ENCODE measurements around the gene CHRNA4. TPM values are rescaled to one million over a fixed set of nuclear protein-coding genes. Genes with fewer than 3 reads are reported as not detected.

The CHRNA4 gene
- total and polyA plus RNA-seq, 2 of the 4 experiments (the other 2 are of a cell fraction): not detected

DNA sequence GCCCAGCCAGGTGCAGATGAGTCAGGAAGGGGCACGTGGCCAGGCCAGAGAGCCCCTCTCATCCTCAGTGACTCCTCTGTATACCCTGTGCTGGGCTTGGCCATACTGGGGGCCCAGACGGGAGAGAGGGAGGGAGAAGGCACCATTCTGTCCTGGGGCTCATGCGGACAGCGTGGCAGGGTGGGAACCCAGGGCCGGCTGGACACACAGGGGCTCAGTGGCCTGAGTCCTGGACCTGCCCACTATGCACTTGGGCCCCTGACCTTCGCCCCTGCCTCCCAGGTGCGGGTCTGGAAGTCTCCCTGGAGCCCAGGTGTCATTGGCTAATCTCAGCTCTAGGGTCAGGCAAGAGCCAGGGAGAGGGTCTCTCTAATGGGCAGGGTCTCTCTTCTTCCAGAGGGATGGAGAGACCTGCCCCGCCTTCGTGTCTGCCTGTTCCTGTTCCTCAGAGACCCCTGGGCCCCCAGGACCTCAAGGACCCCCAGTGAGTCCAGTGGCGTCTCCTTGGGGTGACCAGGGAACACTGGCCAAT lies 40.5 kb downstream of the CHRNA4 start:
- Histone ChIP-seq H4K20me1 (ENCODE audit: insufficient read depth, low read length) (no peaks in the 10 kb centered on the region), H3K9ac (ENCODE audit: low read depth, low read length) (no peak overlapping the region), H3K9me1 (ENCODE audit: insufficient read depth, low read length) (no peaks in the 10 kb centered on the region), H3K9me3 (ENCODE audit: control insufficient read depth, insufficient read depth, low read length) (no peaks in the 10 kb centered on the region), H3K4me2 (ENCODE audit: low read depth, low read length) (no peak overlapping the region), H3K4ac (ENCODE audit: low read depth, low read length) (no peak overlapping the region), H2AFZ (replicated peaks; ENCODE audit: low read length, poor library complexity) (no peak overlapping the region), H4K5ac (ENCODE audit: low read depth, low read length) (no peak overlapping the region), H3K36me3 (ENCODE audit: control insufficient read depth, insufficient read depth, low read length) (no peaks in the 10 kb centered on the region), H3K56ac (ENCODE audit: extremely low read depth, insufficient read depth, low read length) (no peak overlapping the region), H3K4me3 (ENCODE audit: insufficient read depth, low read depth, low read length) (no peak overlapping the region), H2BK15ac (ENCODE audit: low read depth, low read length) (no peak overlapping the region), H4K8ac (ENCODE audit: low read depth in 2 of 2, low read length in 2 of 2) (no peak overlapping the region), H2AK9ac (replicated peaks; ENCODE audit: low read depth, low read length, poor library complexity) (no peak overlapping the region), H2BK120ac (ENCODE audit: low read depth, low read length) (no peak overlapping the region), H3K27ac (ENCODE audit: insufficient read depth, low read length) (no peak overlapping the region), H3K23ac (ENCODE audit: low read depth, low read length) (no peak overlapping the region), H3K27me3 (ENCODE audit: control insufficient read depth, insufficient read depth, low read length) (peaks cover 46% of the 10 kb centered on the region), H2AK5ac (ENCODE audit: low read depth, low read length) (no peak overlapping the region), H3K79me1 (ENCODE audit: low read depth in 1 of 2, low read length in 2 of 2) (no peaks in the 10 kb centered on the region), H3K18ac (ENCODE audit: low read depth, low read length) (no peak overlapping the region), H3K4me1 (ENCODE audit: control insufficient read depth, insufficient read depth, low read length) (peaks cover 7% of the 10 kb centered on the region; the same call in 1 of the 2 replicates), H4K91ac (ENCODE audit: insufficient read depth, low read depth, low read length) (no peak overlapping the region), H2BK5ac (ENCODE audit: low read depth, low read length, poor library complexity, severe bottlenecking) (no peak overlapping the region), H2BK20ac (ENCODE audit: low read depth, low read length) (no peak overlapping the region), H3K14ac (replicated peaks; ENCODE audit: low read depth, low read length) (no peak overlapping the region)
- no TSS peak for BruUV-seq (replicated peaks)
- no peak for DNase-seq
- intact Hi-C loops (cut with micrococcal nuclease): no loop called here
- no peak for ATAC-seq (ENCODE audit: low read depth)
- TF ChIP-seq RCOR1 (IDR thresholded peaks at IDR 0.05; ENCODE audit: insufficient replicate concordance, low read length) (no peak), RAD21 (IDR thresholded peaks at IDR 0.05; ENCODE audit: low read length) (no peak)
- TF ChIP-seq, protein P1, sequence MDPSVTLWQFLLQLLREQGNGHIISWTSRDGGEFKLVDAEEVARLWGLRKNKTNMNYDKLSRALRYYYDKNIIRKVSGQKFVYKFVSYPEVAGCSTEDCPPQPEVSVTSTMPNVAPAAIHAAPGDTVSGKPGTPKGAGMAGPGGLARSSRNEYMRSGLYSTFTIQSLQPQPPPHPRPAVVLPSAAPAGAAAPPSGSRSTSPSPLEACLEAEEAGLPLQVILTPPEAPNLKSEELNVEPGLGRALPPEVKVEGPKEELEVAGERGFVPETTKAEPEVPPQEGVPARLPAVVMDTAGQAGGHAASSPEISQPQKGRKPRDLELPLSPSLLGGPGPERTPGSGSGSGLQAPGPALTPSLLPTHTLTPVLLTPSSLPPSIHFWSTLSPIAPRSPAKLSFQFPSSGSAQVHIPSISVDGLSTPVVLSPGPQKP (IDR thresholded peaks at IDR 0.05; ENCODE audit: borderline replicate concordance, low read depth, low read length): no peak
- dilution Hi-C loops (cut with HindIII; ENCODE audit: low sequenced_read_pairs, unreplicated experiment): no loop called here
- ChIA-PET POLR2A (ENCODE audit: unreplicated experiment) (no interaction called here), CTCF (no interaction called here)
- WGBS, 2 experiments (ENCODE audit: extremely low coverage in 2 of 2, insufficient read length in 1 of 2): 40% methylated on average over 9 of the region's 10 CpGs; no CpG with 5 or more reads in 1 of the 2 experiments
- in situ Hi-C loops (cut with MboI; ENCODE audit: low sequenced_read_pairs): no loop called here
